GM12892 (cell line): ENCODE measurements around the gene FBXL7.

ENCODE experiments used
- POLR2A ChIP-seq: IDR thresholded peaks from 2 replicates; pipeline ENCODE4 v1.6.1; 2011; ENCODE audit warnings: low read depth, low read length, control low read depth
- POLR2AphosphoS5 ChIP-seq: IDR thresholded peaks from 2 replicates; pipeline ENCODE4 v1.6.1; 2011; ENCODE audit warnings: low read depth, low read length, control low read depth

- TF ChIP-seq POLR2AphosphoS5 (no peak), POLR2A (no peak)
Measured at GRCh38 chr5:15683332-15683731, 183.4 kb downstream of the FBXL7 start.
